Breast epithelium (tissue), 3 donors: ENCODE measurements around the gene CCL14.

Experiments used
- POLR2A ChIP-seq: fragments of 450-650 bp; IDR thresholded peaks from one replicate; pipeline ENCODE4 v1.6.1; 2016; ENCODE audit warnings: antibody characterized with exemption, mild to moderate bottlenecking, moderate library complexity
- POLR2AphosphoS5 ChIP-seq, 3 donors: sonication (generic); formaldehyde crosslinking; IDR thresholded peaks; one replicate each; pipeline ENCODE4 v1.6.1; 2017; ENCODE audit warnings: antibody characterized with exemption in 3 of 3
- TF ChIP-seq, protein P1 (sequence below), 3 donors: fragments of 450-650 bp; IDR thresholded peaks; one replicate each; pipeline ENCODE4 v1.5.1; 2016 to 2017; ENCODE audit warnings: antibody characterized with exemption in 3 of 3, mild to moderate bottlenecking in 3 of 3, moderate library complexity in 3 of 3

DNA sequence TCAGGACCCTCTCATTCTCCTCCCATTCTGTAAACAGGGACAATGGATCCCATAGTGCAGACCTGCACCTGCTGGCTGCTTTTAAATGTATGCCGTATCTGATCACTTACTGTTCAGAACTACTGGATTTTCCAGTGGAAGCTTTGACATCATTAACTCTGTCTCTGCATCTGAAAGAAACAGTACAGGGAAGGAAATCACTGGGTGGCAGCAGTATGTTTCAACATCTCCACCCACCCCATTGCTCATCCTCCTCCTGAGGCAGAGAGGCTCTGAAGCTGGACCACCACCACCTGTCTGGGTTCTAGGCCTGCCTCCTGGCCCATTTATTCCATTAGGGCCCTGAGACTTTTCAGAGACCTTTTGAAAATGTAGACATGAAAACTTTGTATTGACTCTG, 12.2 kb upstream of the CCL14 start:
- TF ChIP-seq, protein P1, sequence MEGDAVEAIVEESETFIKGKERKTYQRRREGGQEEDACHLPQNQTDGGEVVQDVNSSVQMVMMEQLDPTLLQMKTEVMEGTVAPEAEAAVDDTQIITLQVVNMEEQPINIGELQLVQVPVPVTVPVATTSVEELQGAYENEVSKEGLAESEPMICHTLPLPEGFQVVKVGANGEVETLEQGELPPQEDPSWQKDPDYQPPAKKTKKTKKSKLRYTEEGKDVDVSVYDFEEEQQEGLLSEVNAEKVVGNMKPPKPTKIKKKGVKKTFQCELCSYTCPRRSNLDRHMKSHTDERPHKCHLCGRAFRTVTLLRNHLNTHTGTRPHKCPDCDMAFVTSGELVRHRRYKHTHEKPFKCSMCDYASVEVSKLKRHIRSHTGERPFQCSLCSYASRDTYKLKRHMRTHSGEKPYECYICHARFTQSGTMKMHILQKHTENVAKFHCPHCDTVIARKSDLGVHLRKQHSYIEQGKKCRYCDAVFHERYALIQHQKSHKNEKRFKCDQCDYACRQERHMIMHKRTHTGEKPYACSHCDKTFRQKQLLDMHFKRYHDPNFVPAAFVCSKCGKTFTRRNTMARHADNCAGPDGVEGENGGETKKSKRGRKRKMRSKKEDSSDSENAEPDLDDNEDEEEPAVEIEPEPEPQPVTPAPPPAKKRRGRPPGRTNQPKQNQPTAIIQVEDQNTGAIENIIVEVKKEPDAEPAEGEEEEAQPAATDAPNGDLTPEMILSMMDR (IDR thresholded peaks at IDR 0.05), result no peak
- no peak for TF ChIP-seq POLR2AphosphoS5 (IDR thresholded peaks at IDR 0.05)
- no peak for TF ChIP-seq POLR2A
